ENCODE measurements around the gene PRDM15.

The PRDM15 gene, protein sequence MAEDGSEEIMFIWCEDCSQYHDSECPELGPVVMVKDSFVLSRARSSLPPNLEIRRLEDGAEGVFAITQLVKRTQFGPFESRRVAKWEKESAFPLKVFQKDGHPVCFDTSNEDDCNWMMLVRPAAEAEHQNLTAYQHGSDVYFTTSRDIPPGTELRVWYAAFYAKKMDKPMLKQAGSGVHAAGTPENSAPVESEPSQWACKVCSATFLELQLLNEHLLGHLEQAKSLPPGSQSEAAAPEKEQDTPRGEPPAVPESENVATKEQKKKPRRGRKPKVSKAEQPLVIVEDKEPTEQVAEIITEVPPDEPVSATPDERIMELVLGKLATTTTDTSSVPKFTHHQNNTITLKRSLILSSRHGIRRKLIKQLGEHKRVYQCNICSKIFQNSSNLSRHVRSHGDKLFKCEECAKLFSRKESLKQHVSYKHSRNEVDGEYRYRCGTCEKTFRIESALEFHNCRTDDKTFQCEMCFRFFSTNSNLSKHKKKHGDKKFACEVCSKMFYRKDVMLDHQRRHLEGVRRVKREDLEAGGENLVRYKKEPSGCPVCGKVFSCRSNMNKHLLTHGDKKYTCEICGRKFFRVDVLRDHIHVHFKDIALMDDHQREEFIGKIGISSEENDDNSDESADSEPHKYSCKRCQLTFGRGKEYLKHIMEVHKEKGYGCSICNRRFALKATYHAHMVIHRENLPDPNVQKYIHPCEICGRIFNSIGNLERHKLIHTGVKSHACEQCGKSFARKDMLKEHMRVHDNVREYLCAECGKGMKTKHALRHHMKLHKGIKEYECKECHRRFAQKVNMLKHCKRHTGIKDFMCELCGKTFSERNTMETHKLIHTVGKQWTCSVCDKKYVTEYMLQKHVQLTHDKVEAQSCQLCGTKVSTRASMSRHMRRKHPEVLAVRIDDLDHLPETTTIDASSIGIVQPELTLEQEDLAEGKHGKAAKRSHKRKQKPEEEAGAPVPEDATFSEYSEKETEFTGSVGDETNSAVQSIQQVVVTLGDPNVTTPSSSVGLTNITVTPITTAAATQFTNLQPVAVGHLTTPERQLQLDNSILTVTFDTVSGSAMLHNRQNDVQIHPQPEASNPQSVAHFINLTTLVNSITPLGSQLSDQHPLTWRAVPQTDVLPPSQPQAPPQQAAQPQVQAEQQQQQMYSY

DNA sequence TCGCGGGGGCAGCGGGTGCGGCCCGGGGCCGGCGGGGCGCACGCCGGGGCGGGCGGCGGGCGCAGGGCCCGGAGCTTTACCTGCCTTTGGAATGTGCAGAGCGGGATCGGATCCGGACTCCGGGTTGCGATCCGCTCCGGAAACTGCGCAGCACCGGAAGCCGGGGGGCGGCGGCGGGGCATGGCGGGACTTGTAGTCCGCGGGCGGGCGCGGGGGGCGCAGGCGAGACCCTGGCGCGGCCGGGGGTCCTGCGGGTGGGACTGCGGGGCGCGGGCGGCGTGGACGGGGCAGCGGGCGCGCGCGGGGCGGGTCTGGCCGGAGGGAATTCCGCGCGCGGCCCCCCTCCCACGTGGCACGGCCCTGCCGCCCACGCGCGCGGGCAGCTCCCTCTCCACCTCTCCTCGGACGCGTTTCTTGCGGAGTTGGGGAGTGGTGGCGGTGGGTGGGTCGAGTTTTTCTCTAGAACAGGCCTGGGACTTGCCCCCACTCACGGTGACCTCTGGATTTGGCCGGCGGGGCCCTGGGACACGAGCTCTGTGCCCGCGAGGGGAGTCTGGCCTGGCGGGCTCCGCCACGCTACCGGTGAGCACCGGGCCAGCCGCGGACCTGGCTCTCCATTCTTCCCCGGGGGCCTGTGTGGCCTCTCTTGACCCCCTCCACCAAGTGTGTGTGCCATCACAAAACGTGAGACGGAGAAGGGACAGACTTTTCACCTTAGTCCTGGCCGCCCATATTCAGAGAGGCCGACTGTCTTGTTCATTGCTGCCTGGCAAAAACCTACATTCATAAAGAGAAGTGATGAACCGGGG, at the start of gene PRDM15:
Gene PRDM15, minus strand, starts transcription at position 155 of the 809 bp plus-strand sequence. CDS start 18,981 bp downstream, outside the sequence.
- DNase-seq (ENCODE audit: low spot score): peak; percentile 79

DNA sequence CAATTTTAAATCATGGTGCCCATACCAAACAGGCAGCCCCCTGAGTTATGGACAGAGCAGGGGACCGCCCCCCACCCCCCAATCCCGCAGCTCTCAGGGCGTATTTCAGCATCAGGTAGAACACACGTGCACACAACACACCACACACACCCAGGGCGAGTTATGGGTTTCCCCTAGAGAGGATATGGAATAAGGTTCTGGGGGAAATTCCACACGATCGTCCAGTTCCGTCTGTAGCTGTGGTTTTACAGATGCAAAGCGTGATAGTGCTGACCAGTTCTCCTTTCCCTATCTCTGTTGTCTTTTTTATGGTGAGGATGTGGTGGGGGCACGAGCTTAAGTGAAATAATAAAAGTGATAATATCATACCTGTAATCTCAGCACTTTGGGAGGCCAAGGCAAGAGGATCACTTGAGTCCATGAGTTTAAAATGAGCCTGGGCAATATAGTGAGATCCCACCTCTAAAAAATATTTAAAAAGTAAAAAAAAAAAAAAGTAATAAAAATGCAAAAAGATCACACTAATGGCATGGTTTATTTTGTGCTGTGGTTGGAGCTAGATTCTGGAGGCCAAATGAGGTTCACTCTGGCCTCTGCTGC, 49.6 kb upstream of the PRDM15 start:
- no peak for DNase-seq (ENCODE audit: low spot score)

DNA sequence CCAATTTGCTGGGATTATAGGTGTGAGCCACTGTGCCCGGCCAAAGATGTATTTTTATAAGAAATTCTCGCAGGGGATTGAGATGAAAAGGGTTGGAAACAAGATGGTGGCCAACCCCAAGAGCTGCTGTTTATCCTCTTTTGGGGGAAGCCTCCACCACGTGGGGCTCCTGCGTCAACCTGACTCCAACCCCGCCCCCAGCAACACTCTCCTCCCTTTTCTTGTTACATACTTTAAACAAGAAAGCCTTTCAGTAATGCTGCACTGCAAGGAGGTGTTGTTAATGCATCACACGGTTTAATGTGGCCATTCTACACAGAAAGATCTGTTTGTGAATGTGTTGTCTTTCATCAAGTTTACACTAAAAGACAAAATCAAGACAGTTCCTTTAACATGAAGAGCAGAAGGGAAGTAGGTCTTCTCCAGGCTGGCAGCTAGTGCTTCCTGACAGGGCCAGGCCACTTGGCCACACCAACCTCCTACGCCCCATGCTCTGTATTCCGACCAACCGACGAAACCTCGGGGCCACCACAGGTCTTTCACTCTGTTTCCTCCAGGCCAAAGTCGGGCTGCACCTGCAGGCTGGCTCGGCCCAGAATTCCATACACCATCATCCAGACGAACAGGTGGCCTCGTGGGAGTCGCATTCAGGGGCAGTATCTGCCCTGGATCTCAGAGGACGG, 48.7 kb upstream of the PRDM15 start:
- no peak for DNase-seq (ENCODE audit: low spot score)

DNA sequence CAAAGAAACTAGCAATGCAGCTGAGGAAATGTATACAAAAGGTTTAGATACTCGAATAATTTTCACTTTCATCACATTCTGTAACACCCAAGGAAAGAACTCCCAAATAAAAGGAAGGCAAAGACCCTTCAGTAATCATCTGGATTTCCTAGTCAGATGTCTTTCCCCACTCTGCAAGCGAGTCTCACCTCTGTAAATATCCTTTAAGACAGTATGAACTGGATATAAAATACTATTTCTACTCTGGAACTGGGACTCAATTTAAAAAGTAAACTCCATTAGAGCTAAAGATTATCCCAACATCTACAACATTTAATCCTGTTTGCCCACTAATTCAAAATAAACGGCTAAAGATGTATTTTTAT, 47.6 kb upstream of the PRDM15 start:
- DNase-seq (ENCODE audit: low spot score): no peak

DNA sequence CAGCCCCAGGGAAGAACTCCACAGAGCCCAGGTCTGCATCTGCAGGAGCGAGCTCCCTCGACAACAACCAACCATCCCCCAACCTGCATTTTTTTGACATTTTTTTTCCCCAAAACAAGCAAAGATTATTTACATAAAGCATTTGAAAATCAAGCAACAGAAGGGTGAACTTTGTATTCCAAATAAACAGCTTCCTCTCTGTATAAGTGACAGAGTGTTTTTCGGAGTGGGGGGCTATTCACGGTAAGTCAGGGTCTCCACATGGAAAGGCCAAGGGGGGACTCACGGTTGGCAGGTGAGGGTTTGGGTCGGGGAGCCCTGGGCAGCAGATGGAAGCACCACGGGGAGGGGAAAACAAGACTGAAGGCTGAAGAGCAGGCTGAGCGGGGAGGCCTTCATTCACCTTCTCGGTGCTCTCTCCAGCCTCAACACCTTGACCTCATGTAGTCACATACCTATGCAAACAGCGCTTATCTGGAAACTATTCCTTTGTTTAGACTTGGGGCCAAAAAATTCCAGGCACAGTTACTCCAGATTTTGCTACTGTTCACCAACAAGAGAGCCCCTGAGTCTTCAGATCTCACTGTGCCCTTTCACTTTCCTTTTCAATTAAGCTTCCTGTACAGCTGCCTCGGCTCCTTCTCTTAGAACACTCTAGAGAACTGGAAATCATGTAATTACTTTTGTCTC, 47.1 kb upstream of the PRDM15 start:
- DNase-seq (ENCODE audit: low spot score): peak; percentile 63

DNA sequence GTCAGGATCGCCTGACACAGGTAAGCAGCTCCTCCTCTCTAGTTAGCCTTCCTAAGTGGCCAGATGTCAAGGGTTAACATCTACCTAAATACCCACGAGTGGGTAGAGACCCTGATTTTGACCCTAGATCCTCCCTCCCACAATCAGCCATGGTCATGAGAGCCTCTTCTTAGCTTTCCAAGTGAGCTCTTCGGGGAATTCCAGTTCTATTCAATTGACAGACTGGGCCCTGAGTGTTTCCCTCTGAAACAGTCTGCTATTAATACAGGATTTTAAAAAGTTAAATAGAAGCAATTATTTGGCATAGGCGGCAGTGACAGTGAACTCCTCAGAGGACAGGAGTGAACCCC, 46.6 kb upstream of the PRDM15 start:
- no peak for DNase-seq (ENCODE audit: low spot score)

DNA sequence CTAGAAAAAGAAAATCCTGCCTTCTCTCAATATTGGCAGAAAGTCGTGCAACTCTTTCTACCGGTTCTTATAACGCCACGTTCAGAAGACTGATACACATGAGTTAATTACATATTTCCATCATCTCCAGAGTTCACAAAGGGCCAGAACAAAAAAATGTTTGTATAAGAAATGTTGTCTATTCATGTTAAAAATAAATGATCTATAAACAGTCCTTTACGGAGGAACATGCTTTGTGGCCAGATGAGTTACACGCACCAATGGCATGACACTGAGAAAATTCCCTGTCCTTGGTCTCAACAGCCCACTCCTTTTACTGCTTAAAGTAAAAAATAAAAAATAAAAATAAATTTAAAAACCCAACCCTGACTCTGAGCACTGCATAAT, 45.2 kb upstream of the PRDM15 start:
- DNase-seq (ENCODE audit: low spot score): no peak

DNA sequence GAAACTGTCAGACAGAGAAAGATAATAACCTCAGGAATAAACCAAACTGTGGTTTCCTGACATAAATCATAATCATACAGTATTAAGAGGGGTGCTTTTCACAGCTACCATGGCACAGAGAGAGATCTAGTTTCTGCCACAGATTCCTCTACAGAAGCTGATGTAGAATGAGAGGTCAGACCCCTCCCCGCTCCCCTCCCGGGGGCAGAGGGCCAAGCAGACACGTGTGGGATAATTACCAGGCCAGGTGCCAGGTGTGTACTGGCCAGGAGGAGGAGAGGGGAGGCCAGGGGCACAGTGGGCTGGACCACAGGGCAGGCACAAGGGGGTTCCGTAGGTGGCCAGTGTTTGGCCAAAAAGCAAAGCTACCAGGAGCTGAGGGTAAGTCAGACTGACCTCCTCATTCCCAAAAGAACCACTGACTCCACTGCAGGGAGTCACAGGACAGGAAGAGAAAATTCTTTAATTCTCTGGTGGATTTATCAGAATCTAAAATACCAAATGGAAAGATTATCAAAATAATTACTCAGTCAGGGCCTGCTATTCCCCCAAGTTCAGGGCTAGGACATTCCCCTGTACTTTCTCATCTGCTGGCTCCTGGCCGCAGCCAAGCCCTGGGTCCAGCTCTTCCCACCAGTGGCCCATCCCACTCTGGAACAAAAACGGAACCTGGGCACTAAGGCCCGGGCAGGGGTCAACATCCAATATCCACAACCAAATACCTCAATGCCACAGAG, 44.7 kb upstream of the PRDM15 start:
- no peak for DNase-seq (ENCODE audit: low spot score)

DNA sequence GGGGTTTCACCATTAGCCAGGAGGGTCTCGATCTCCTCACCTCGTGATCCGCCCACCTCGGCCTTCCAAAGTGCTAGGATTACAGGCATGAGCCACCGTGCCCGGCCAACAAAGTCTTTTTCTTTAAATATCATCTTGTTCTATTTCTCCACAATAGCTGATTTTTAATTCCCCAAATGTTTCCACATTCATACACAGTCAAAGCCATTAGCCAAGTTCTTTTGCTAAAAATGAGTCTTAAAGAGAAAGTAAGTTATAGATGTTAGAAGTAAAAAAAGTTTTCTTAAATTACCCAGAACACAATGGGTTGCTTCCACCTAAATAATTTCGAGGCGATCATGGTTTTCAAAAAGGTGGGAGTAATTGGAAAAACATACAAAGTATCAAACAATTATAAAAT, 44.0 kb upstream of the PRDM15 start:
- no peak for DNase-seq (ENCODE audit: low spot score)

DNA sequence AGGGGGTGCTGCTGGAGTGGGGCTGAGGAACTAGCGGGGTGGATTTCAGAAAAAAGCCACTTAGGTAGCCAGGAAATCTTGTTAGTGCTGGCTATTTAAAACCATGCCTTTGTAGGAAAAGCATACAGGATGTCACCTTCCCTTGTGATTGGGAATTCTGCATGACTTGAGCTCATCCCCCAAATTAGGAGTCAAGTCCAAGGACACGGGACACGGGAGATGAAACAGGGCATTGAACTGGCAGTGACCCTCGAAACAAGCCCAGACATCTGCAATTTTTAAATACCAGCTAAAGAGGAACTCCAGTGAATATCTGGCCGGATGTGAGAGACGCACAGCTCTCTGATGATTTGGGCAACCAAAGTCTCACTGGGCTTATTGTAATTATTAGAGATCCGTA, 41.9 kb upstream of the PRDM15 start:
- no peak for DNase-seq (ENCODE audit: low spot score)

DNA sequence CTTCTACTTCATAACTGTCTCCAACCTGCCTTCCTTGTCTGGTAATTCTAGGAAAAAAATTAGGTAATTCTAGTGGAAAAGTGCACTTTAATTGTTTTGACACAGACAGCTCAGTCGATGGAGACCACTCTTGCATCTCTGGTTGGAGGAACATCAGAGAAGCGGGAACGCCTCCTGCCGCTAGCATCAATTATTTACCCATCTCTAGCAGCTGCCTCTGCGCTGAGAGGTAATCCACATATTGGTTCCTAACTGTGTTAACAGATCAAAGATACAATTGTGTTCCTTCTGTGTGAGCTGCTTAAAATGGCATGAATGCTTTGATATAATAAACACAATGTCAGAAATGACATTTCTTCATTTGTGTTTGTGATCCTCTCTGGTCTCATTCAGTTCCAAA, 41.3 kb upstream of the PRDM15 start:
- DNase-seq (ENCODE audit: low spot score): no peak

DNA sequence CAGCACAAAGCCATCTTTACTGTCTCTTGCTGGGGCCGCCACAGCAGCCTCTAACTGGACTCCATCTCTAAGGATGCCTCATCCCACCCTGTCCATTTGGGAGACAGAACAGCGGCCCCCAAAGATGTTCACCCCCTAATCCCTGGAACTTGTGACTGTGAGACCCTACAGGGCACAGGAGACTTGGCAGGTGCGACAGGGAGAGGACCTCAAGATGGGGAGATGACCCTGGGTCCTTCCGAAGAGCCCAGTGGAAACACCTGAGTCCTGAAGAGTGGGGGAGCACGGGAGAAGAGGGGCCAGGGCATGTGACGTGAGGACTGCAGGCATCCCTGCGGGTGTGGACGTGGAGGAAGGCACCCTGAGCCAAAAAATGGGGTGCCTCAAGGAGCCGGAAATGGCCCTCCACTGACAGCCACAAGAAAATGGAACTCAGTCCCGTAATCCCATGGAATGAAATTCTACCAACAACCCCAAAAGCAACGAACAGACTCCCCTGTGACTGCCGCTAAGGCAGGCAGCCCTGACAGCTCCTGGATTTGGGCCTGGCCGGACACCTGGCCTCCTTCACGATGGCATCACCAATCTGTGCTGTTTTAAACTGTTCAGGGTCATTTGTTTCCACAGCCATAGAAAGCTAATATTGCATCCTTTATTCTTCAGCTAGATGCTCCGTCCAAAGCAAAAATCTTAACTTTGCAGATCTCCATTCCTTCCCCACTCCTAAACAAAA, 40.7 kb upstream of the PRDM15 start:
- DNase-seq (ENCODE audit: low spot score): no peak

DNA sequence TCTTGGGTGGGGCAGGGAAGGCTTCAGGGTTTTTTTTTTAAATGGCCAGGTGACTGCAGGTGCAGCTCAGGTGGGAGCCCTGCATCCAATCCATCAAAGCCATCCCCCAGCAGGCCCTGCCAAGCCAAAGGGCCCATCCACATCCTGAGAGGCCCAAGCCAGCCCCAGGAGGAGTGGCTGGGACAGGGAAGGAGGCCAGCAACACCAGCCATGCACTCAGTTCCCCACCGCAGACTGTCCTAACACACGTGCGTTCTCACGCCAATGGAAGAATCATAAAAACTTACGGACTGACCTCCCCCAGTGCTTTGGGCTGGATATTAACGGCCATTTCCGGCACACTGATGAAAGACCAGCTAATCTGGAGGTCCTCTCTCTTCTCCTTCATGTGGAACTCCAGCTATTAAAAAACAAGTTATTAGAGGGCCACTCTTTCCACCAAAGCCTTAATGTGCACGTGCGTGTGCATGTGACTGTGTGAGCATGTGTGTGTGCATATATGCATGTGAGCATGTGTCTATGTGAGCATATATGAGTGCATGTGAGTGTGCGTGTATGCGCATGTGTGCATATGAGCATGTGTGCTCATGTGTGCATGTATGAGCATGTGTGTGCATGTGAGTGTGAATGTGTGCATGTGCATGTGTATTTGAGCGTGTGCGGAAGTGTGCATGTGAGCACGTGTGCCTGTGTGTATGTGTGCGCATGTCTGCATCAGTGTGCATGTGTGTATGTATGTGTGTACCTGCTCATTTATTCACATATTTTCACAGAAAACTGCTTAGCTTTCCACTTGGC, 39.6 kb upstream of the PRDM15 start:
- DNase-seq (ENCODE audit: low spot score): no peak

DNA sequence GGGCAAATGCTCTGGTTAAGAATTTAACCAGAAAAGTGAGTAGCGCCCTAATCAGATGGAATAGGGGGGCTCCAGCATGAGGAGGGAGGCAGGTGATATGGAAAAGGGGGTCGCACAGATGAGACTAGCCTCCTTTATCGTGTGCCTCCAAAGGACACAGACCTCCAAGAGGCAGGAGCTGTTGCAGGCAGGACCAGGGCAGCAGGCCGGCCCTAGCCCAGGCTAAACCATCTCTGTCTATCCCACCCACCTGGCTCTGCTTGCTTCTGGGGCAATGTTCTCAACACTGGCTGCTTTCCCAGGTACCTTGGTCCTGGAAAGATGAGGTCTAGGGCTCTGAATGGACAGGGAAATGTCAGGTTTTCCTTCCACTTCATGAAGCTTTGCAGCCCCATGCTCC, 38.4 kb upstream of the PRDM15 start:
- DNase-seq (ENCODE audit: low spot score): no peak

DNA sequence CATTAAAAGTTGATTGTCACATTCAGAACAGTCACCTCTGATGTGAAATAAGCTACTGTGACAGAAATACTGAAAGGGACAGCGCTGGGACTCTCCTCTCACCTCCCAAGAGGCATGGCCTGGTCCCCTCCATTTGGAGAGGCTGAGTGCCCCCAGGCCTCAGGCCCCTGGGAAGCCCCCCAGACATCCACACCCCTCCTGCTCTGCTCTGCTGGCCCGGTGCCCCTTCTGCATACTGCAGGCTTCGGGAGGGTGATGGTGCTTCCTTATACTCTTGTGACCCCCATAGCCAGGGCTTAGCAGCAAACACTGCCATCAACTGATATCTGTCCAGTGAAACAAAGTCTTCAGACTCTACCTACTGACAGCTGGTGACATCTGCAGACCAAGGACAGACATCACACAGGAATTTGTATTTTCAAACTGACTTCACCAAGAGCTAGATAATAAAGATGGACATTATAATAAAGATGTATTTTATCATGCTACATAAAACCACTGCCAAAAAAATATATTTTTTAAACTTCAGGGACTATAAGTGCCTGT, 37.8 kb upstream of the PRDM15 start:
- DNase-seq (ENCODE audit: low spot score): no peak

DNA sequence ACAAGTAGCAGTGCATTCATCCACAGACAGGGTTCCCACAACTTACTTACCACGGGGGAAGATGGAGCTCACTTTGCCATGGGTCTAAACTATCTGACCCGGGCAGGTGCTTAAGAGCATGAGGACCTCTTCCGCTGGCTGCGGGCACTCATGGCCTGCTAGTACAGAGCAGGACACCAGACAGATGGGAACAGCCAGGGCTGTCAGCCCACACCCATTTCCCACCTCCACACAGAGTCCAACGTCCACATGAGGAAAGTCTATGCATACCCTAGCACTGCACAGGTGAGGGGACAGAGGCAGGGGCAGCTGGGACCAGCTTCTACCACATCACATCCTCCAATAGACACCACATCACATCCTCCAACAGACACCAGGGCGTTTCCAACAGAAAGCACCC, 35.8 kb upstream of the PRDM15 start:
- no peak for DNase-seq (ENCODE audit: low spot score)

DNA sequence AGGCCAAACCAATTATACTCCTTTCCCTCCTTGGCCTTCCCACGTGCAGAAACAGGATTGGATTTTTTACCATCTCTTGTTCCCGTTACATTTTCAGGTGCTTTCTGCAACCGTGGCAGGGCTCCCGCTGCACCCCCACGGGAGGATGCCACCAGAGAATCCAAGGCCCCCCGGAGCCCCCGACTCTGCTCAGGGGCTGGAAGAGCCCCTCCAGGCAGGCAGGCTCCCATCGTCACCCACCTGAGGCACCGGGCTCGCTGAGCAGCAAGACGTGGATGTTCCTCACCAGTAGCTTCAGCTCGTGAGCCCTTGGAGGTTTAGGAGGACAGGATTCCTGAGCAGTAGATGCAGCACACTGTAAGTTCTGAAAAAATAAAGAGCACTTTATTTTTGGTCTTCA, 35.2 kb upstream of the PRDM15 start:
- no peak for DNase-seq (ENCODE audit: low spot score)

DNA sequence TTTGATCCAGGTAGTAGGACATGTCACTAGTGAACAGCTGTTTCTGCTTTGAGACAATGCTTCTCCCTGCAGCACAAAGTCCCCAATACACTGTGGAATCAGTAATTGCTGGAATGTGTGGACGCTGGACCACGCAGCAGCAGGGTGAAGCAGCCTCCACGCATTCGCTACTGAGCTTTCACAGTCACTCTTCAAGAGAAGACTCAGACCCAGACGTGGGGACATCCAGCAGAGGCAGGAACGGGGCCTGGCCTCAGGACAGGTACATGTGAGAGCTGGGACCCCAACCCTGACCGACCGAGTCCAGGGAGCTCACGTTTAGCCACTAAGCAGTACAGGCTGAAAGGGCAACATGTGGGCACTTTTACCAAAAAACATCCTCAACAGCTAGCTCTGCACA, 34.1 kb upstream of the PRDM15 start:
- DNase-seq (ENCODE audit: low spot score): no peak

Data from CD4-positive, alpha-beta T cell treated with Interleukin-2 at 100 ng/mL for 4 hours (primary cell).